ENCODE results near the gene RPA3.

Gene RPA3

GRCh38 chr7:7720750-7721621 lies 2.6 kb upstream of the RPA3 start:
- peaks cover 10% of the 10 kb centered on the region for H3K4me1 ChIP-seq
- no peak overlapping the region for H3K4me3 ChIP-seq (ENCODE audit: low read depth, low read length)
- no peak overlapping the region for H3K27ac ChIP-seq
- no peak overlapping the region for H3K4me2 ChIP-seq (ENCODE audit: low read length)
- peaks cover 27% of the 10 kb centered on the region for H3K79me2 ChIP-seq
- no peaks in the 10 kb centered on the region for H3K27me3 ChIP-seq (ENCODE audit: control insufficient read depth, insufficient read depth, low read length)
- no peaks in the 10 kb centered on the region for H3K36me3 ChIP-seq (ENCODE audit: control insufficient read depth, insufficient read depth, low read length)
- no peak for TF ChIP-seq CTCF (IDR thresholded peaks at IDR 0.05)
- no peak overlapping the region for H3K9ac ChIP-seq
- H2AFZ ChIP-seq = no peak overlapping the region
- H3K9me3 ChIP-seq (ENCODE audit: control insufficient read depth, low read length) = no peaks in the 10 kb centered on the region

GRCh38 chr7:7720193-7720592 lies 1.8 kb upstream of the RPA3 start:
- no peak overlapping the region for H3K4me2 ChIP-seq (ENCODE audit: low read length)

GRCh38 chr7:7719236-7719635 lies 829 bp upstream of the RPA3 start:
- peaks cover 10% of the 10 kb centered on the region for H3K4me1 ChIP-seq
- H3K27ac ChIP-seq = no peak overlapping the region

More at GRCh38 chr7:7720193-7720592, 1.8 kb upstream of the RPA3 start:
- H3K79me2 ChIP-seq = peaks cover 19% of the 10 kb centered on the region
- H3K4me1 ChIP-seq = peaks cover 10% of the 10 kb centered on the region
- no peaks in the 10 kb centered on the region for H3K36me3 ChIP-seq (ENCODE audit: control insufficient read depth, insufficient read depth, low read length)
- no peaks in the 10 kb centered on the region for H3K27me3 ChIP-seq (ENCODE audit: control insufficient read depth, insufficient read depth, low read length)
- H2AFZ ChIP-seq = no peak overlapping the region
- no peak overlapping the region for H3K9ac ChIP-seq
- no peaks in the 10 kb centered on the region for H3K9me3 ChIP-seq (ENCODE audit: control insufficient read depth, low read length)
- no peak overlapping the region for H3K4me3 ChIP-seq (ENCODE audit: low read depth, low read length)
- no peak for TF ChIP-seq CTCF (IDR thresholded peaks at IDR 0.05)
- no peak overlapping the region for H3K27ac ChIP-seq

GRCh38 chr7:7713730-7714129 lies 4.7 kb downstream of the RPA3 start:
- no peak overlapping the region for H2AFZ ChIP-seq
- H3K4me1 ChIP-seq = no peaks in the 10 kb centered on the region
- H3K9ac ChIP-seq = no peak overlapping the region
- no peak overlapping the region for H3K4me2 ChIP-seq (ENCODE audit: low read length)
- no peak for TF ChIP-seq CTCF (IDR thresholded peaks at IDR 0.05)
- no peak overlapping the region for H3K27ac ChIP-seq
- H3K79me2 ChIP-seq = peaks cover 7% of the 10 kb centered on the region
- H3K4me3 ChIP-seq (ENCODE audit: low read depth, low read length) = no peak overlapping the region
- H3K36me3 ChIP-seq (ENCODE audit: control insufficient read depth, insufficient read depth, low read length) = no peaks in the 10 kb centered on the region
- no peaks in the 10 kb centered on the region for H3K27me3 ChIP-seq (ENCODE audit: control insufficient read depth, insufficient read depth, low read length)
- H3K9me3 ChIP-seq (ENCODE audit: control insufficient read depth, low read length) = no peaks in the 10 kb centered on the region

More at GRCh38 chr7:7719236-7719635, 829 bp upstream of the RPA3 start:
- Histone ChIP-seq H3K36me3 (ENCODE audit: control insufficient read depth, insufficient read depth, low read length) (no peaks in the 10 kb centered on the region), H3K9me3 (ENCODE audit: control insufficient read depth, low read length) (no peaks in the 10 kb centered on the region), H2AFZ (no peak overlapping the region), H3K79me2 (peaks cover 15% of the 10 kb centered on the region), H3K4me3 (ENCODE audit: low read depth, low read length) (no peak overlapping the region), H3K9ac (no peak overlapping the region), H3K27me3 (ENCODE audit: control insufficient read depth, insufficient read depth, low read length) (no peaks in the 10 kb centered on the region), H3K4me2 (ENCODE audit: low read length) (no peak overlapping the region)
- no peak for TF ChIP-seq CTCF (IDR thresholded peaks at IDR 0.05)

DNA sequence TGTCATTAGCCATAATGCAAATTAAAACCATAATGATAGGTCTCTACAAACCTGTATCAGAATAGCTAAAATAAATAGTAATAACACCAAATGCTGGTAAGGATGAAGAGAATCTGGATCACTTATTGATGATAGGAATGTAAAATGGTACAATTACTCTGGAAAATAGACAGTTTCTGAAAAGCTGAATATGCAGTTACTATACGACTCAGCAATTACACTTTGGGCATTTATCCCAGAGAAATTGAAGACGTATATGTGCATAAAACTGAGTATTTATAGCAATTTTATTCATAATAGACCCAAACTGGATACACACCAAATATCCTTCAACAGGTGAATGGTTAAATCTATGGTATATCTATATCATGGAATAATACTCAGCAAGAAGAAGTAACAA lies 7.9 kb downstream of the RPA3 start:
- peaks cover 10% of the 10 kb centered on the region for H3K79me2 ChIP-seq
- no peak overlapping the region for H3K9ac ChIP-seq
- no peak overlapping the region for H2AFZ ChIP-seq
- no peak overlapping the region for H3K27ac ChIP-seq
- no peaks in the 10 kb centered on the region for H3K27me3 ChIP-seq (ENCODE audit: control insufficient read depth, insufficient read depth, low read length)
- no peak overlapping the region for H3K4me3 ChIP-seq (ENCODE audit: low read depth, low read length)
- no peak overlapping the region for H3K4me2 ChIP-seq (ENCODE audit: low read length)
- H3K36me3 ChIP-seq (ENCODE audit: control insufficient read depth, insufficient read depth, low read length) = no peaks in the 10 kb centered on the region
- H3K4me1 ChIP-seq = no peaks in the 10 kb centered on the region
- TF ChIP-seq CTCF (IDR thresholded peaks at IDR 0.05) = no peak
- no peaks in the 10 kb centered on the region for H3K9me3 ChIP-seq (ENCODE audit: control insufficient read depth, low read length)

Measured in parathyroid adenoma (tissue), 2 donors.